Panc1 (cell line): ENCODE results near the gene PNPLA8.

ENCODE experiments used
- POLR2AphosphoS5 ChIP-seq: IDR thresholded peaks from 2 replicates; pipeline ENCODE4 v1.6.1; 2012; ENCODE audit warnings: mild to moderate bottlenecking, low read depth, low read length, moderate library complexity
- SIN3A ChIP-seq: IDR thresholded peaks from 2 replicates; pipeline ENCODE4 v1.6.1; 2012; ENCODE audit warnings: low read depth, mild to moderate bottlenecking, low read length, moderate library complexity, borderline replicate concordance; ENCODE audit not compliant: insufficient read depth
- TF ChIP-seq, protein P1 (sequence below), 2 experiments: IDR thresholded peaks; 2 replicates each; pipeline ENCODE4 v1.6.1; 2011 to 2012; ENCODE audit warnings: low read depth in 2 of 2, control low read depth in 1 of 2, low read length in 1 of 2, mild to moderate bottlenecking in 1 of 2, moderate library complexity in 1 of 2; ENCODE audit not compliant: insufficient read depth in 1 of 2
- TF ChIP-seq, protein P2 (sequence below): fragments of 450-650 bp; IDR thresholded peaks from 2 replicates; pipeline ENCODE4 v1.5.1; 2017; ENCODE audit warnings: mild to moderate bottlenecking

DNA sequence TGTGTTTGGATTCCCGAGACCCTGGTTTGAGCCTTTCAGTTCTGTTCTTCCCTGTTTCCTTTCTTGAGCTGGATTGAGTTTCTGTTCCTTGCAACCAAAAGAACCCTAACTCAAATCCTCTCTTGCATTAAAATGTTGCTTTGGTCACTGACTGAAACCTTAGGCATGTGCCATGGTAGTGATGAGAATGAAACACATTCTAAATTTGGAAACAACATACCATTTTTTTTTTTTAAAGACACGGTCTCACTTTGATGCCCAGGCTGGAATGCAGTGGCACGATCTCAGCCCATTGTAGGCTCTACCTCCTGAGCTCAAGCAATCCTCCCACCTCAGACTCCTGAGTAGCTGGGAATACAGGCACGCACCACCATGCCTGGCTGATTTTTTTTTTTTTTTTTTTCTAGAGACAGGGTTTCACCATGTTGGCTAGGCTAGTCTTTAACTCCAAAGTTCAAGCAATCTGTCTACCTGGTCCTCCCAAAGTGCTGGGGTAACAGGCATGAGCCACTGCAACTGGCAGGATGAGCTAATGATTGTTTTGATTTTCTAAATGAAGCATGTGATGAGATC lies 35.2 kb upstream of the PNPLA8 start:
- TF ChIP-seq, protein P1, sequence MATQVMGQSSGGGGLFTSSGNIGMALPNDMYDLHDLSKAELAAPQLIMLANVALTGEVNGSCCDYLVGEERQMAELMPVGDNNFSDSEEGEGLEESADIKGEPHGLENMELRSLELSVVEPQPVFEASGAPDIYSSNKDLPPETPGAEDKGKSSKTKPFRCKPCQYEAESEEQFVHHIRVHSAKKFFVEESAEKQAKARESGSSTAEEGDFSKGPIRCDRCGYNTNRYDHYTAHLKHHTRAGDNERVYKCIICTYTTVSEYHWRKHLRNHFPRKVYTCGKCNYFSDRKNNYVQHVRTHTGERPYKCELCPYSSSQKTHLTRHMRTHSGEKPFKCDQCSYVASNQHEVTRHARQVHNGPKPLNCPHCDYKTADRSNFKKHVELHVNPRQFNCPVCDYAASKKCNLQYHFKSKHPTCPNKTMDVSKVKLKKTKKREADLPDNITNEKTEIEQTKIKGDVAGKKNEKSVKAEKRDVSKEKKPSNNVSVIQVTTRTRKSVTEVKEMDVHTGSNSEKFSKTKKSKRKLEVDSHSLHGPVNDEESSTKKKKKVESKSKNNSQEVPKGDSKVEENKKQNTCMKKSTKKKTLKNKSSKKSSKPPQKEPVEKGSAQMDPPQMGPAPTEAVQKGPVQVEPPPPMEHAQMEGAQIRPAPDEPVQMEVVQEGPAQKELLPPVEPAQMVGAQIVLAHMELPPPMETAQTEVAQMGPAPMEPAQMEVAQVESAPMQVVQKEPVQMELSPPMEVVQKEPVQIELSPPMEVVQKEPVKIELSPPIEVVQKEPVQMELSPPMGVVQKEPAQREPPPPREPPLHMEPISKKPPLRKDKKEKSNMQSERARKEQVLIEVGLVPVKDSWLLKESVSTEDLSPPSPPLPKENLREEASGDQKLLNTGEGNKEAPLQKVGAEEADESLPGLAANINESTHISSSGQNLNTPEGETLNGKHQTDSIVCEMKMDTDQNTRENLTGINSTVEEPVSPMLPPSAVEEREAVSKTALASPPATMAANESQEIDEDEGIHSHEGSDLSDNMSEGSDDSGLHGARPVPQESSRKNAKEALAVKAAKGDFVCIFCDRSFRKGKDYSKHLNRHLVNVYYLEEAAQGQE (IDR thresholded peaks at IDR 0.05; ENCODE audit: insufficient read depth in 1 of 2, low read depth in 2 of 2, low read length in 1 of 2), result no peak
- TF ChIP-seq, protein P2, sequence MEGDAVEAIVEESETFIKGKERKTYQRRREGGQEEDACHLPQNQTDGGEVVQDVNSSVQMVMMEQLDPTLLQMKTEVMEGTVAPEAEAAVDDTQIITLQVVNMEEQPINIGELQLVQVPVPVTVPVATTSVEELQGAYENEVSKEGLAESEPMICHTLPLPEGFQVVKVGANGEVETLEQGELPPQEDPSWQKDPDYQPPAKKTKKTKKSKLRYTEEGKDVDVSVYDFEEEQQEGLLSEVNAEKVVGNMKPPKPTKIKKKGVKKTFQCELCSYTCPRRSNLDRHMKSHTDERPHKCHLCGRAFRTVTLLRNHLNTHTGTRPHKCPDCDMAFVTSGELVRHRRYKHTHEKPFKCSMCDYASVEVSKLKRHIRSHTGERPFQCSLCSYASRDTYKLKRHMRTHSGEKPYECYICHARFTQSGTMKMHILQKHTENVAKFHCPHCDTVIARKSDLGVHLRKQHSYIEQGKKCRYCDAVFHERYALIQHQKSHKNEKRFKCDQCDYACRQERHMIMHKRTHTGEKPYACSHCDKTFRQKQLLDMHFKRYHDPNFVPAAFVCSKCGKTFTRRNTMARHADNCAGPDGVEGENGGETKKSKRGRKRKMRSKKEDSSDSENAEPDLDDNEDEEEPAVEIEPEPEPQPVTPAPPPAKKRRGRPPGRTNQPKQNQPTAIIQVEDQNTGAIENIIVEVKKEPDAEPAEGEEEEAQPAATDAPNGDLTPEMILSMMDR, result no peak
- TF ChIP-seq POLR2AphosphoS5 (no peak), SIN3A (no peak)
